ENCODE measurements around the gene GZF1. TPM values are rescaled to one million over a fixed set of nuclear protein-coding genes. Genes with fewer than 3 reads are reported as not detected.

Gene GZF1
- total and polyA plus RNA-seq, 4 donors = 1.6 to 11.0 (median 5.1) TPM

GRCh38 chr20:23409800-23410199, 47.8 kb downstream of the GZF1 start:
- no peak overlapping the region for H3K4me3 ChIP-seq (ENCODE audit: low read depth in 1 of 3, low read length in 3 of 3)
- no peaks in the 10 kb centered on the region for H3K36me3 ChIP-seq (ENCODE audit: control insufficient read depth in 4 of 4, insufficient read depth in 3 of 4, low read depth in 1 of 4, low read length in 3 of 4)
- peaks cover 3 to 13% (median 9%) of the 10 kb centered on the region in 4 donors for H3K4me1 ChIP-seq (ENCODE audit: control insufficient read depth in 4 of 4, insufficient read depth in 4 of 4, low read length in 3 of 4)
- TF ChIP-seq RXRA (IDR thresholded peaks at IDR 0.05) (no peak), HNF4A (conservative IDR thresholded peaks at IDR 0.05) (no peak), ATF3 (IDR thresholded peaks at IDR 0.05) (no peak)
- H3K9ac ChIP-seq (ENCODE audit: low read depth in 1 of 2, low read length in 2 of 2) = no peak overlapping the region
- H3K27me3 ChIP-seq (ENCODE audit: control insufficient read depth in 4 of 4, insufficient read depth in 4 of 4, low read length in 3 of 4) = no peaks in the 10 kb centered on the region
- no peaks in the 10 kb centered on the region for H3K9me3 ChIP-seq (ENCODE audit: control insufficient read depth in 4 of 4, low read length in 3 of 4)
- no peak overlapping the region for H3K27ac ChIP-seq (ENCODE audit: low read depth in 1 of 2, low read length in 2 of 2)
- DNase-seq (ENCODE audit: low spot score) = no peak
- WGBS = 95% methylated on average over 3 of the region's 3 CpGs

GRCh38 chr20:23410916-23411695, 49.1 kb downstream of the GZF1 start:
- WGBS = 98% methylated on average over 3 of the region's 3 CpGs
- H3K27me3 ChIP-seq (ENCODE audit: control insufficient read depth in 4 of 4, insufficient read depth in 4 of 4, low read length in 3 of 4) = no peaks in the 10 kb centered on the region
- no peaks in the 10 kb centered on the region for H3K9me3 ChIP-seq (ENCODE audit: control insufficient read depth in 4 of 4, low read length in 3 of 4)
- no peak overlapping the region for H3K4me3 ChIP-seq (ENCODE audit: low read depth in 1 of 3, low read length in 3 of 3)
- no peak for TF ChIP-seq REST (IDR thresholded peaks at IDR 0.05)
- H3K36me3 ChIP-seq (ENCODE audit: control insufficient read depth in 4 of 4, insufficient read depth in 3 of 4, low read depth in 1 of 4, low read length in 3 of 4) = no peaks in the 10 kb centered on the region
- H3K4me1 ChIP-seq (ENCODE audit: control insufficient read depth in 4 of 4, insufficient read depth in 4 of 4, low read length in 3 of 4) = peaks cover 3 to 13% (median 9%) of the 10 kb centered on the region in 4 donors
- DNase-seq (ENCODE audit: low spot score) = no peak
- no peak overlapping the region for H3K27ac ChIP-seq (ENCODE audit: low read depth in 1 of 2, low read length in 2 of 2)
- H3K9ac ChIP-seq (ENCODE audit: low read depth in 1 of 2, low read length in 2 of 2) = no peak overlapping the region

DNA sequence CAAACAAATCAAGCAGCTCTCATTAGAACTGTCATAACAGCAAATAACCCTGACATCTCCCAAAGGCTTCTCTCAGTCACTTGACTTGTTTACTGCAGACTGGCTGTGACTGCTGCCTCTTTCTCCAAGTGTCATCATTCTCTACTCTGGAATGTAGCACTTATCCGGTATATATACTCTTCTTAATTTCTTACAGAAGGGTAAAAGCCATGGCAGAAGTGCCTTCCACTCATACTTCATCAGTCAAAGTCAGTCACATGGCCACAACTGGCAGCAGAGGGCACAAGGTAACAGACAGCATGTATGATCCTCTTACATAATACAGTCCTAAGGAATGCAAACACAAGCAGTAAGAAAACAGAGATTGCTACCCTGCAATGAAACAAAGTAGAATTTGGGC, 50.0 kb downstream of the GZF1 start:
- TF ChIP-seq SP1 (IDR thresholded peaks at IDR 0.05) (no peak), HNF4G (IDR thresholded peaks at IDR 0.05) (no peak), MAX (IDR thresholded peaks at IDR 0.05) (peak; percentile 26), GABPA (IDR thresholded peaks at IDR 0.05 in 1 of 2, conservative IDR thresholded peaks at IDR 0.05 in 1 of 2) (no peak), ATF3 (IDR thresholded peaks at IDR 0.05) (no peak), REST (IDR thresholded peaks at IDR 0.05) (no peak), EGR1 (IDR thresholded peaks at IDR 0.05; ENCODE audit: low read depth in 2 of 2) (no peak), FOXA1 (IDR thresholded peaks at IDR 0.05) (no peak), FOXA2 (IDR thresholded peaks at IDR 0.05) (no peak), YY1 (IDR thresholded peaks at IDR 0.05) (peak; percentile 13), JUND (IDR thresholded peaks at IDR 0.05) (no peak), RXRA (IDR thresholded peaks at IDR 0.05) (peak in 1 of 2 donors; percentile 34), HNF4A (conservative IDR thresholded peaks at IDR 0.05) (peak in 1 of 2 donors; percentile 20), ZBTB33 (IDR thresholded peaks at IDR 0.05) (no peak), RAD21 (IDR thresholded peaks at IDR 0.05) (peak in 1 of 2 donors; percentile 14), TAF1 (conservative IDR thresholded peaks at IDR 0.05) (no peak)
- Histone ChIP-seq H3K27me3 (ENCODE audit: control insufficient read depth in 4 of 4, insufficient read depth in 4 of 4, low read length in 3 of 4) (no peaks in the 10 kb centered on the region), H3K4me3 (ENCODE audit: low read depth in 1 of 3, low read length in 3 of 3) (no peak overlapping the region), H3K27ac (ENCODE audit: low read depth in 1 of 2, low read length in 2 of 2) (no peak overlapping the region), H3K36me3 (ENCODE audit: control insufficient read depth in 4 of 4, insufficient read depth in 3 of 4, low read depth in 1 of 4, low read length in 3 of 4) (no peaks in the 10 kb centered on the region), H3K9ac (ENCODE audit: low read depth in 1 of 2, low read length in 2 of 2) (no peak overlapping the region), H3K9me3 (ENCODE audit: control insufficient read depth in 4 of 4, low read length in 3 of 4) (no peaks in the 10 kb centered on the region), H3K4me1 (ENCODE audit: control insufficient read depth in 4 of 4, insufficient read depth in 4 of 4, low read length in 3 of 4) (peaks cover 0 to 9% (median 9%) of the 10 kb centered on the region in 4 donors)
- WGBS = 67% methylated on average over 1 of the region's 1 CpG
- DNase-seq (ENCODE audit: low spot score) = no peak

All from liver (tissue), 9 donors.